SK-N-MC (cell line): ENCODE results near the gene SELENOP.

ENCODE experiments used
- FOXP2 ChIP-seq: optimal IDR thresholded peaks from 2 replicates; pipeline ENCODE3; 2011; ENCODE audit warnings: mild to moderate bottlenecking, moderate library complexity; ENCODE audit not compliant: insufficient read depth; ENCODE audit errors: extremely low read length, control extremely low read depth
- POLR2AphosphoS5 ChIP-seq: IDR thresholded peaks from 2 replicates; pipeline ENCODE4 v1.6.1; 2012; ENCODE audit warnings: mild to moderate bottlenecking, low read depth, low read length, borderline replicate concordance

GRCh38 chr5:42770003-42770402, 41.7 kb downstream of the SELENOP start:
- no peak for TF ChIP-seq POLR2AphosphoS5
- no peak for TF ChIP-seq FOXP2
